Neuronal stem cell (in vitro differentiated cells): ENCODE measurements around the gene ZFX. TPM values are rescaled to one million over a fixed set of nuclear protein-coding genes. Genes with fewer than 3 reads are reported as not detected.

Experiments
- DNase-seq: peaks from one replicate; pipeline ENCODE4 v3.0.0-alpha.2; 2013; ENCODE audit warnings: low spot score
- H2AFZ ChIP-seq: one replicate; pipeline ENCODE4 v1.6.1; 2013; ENCODE audit warnings: mild to moderate bottlenecking, low read length, inconsistent platforms
- H2AK5ac ChIP-seq: 2 replicates; pipeline ENCODE4 v1.6.1; 2013; ENCODE audit warnings: low read depth, mild to moderate bottlenecking, inconsistent platforms, low read length, moderate library complexity, mixed read lengths
- H2BK120ac ChIP-seq: 2 replicates; pipeline ENCODE4 v1.6.1; 2013; ENCODE audit warnings: low read depth, mild to moderate bottlenecking, inconsistent platforms, low read length, moderate library complexity, mixed read lengths
- H2BK12ac ChIP-seq: one replicate; pipeline ENCODE4 v1.6.1; 2013; ENCODE audit warnings: low read length, inconsistent platforms
- H2BK15ac ChIP-seq: 2 replicates; pipeline ENCODE4 v1.6.1; 2013; ENCODE audit warnings: mild to moderate bottlenecking, low read length, inconsistent platforms, mixed read lengths
- H2BK5ac ChIP-seq: one replicate; pipeline ENCODE4 v1.6.1; 2013; ENCODE audit warnings: inconsistent platforms, mild to moderate bottlenecking, low read length, moderate library complexity
- H3K14ac ChIP-seq: one replicate; pipeline ENCODE4 v1.6.1; 2013; ENCODE audit warnings: low read length, inconsistent platforms
- H3K18ac ChIP-seq: 2 replicates; pipeline ENCODE4 v1.6.1; 2013; ENCODE audit warnings: low read length, inconsistent platforms
- H3K23ac ChIP-seq: 2 replicates; pipeline ENCODE4 v1.6.1; 2013; ENCODE audit warnings: low read depth, mild to moderate bottlenecking, mixed read lengths, low read length, inconsistent platforms; ENCODE audit not compliant: poor library complexity
- H3K27ac ChIP-seq: replicated peaks from 3 replicates; pipeline ENCODE4 v1.5.1; 2013; ENCODE audit warnings: low read length, inconsistent platforms
- H3K27me3 ChIP-seq, 3 experiments: 2 replicates each; pipeline ENCODE4 v1.6.1; 2013; ENCODE audit warnings: low read length in 3 of 3, mild to moderate bottlenecking in 2 of 3, inconsistent platforms in 1 of 3, low read depth in 1 of 3, mixed read lengths in 1 of 3, moderate library complexity in 1 of 3; ENCODE audit not compliant: control insufficient read depth in 3 of 3, insufficient read depth in 3 of 3
- H3K36me3 ChIP-seq, 2 donors: replicated peaks in 1 of 2; 2 replicates each; pipeline ENCODE4 v1.6.1; 2013; ENCODE audit warnings: low read length in 2 of 2; ENCODE audit not compliant: control insufficient read depth in 2 of 2, insufficient read depth in 2 of 2
- H3K4ac ChIP-seq: 2 replicates; pipeline ENCODE4 v1.6.1; 2013; ENCODE audit warnings: inconsistent platforms, mild to moderate bottlenecking, low read length, moderate library complexity
- H3K4me1 ChIP-seq, 2 donors: 1 replicate in 1 of 2; 2 replicates in 1 of 2; pipeline ENCODE4 v1.6.1; 2013; ENCODE audit warnings: low read length in 2 of 2, low read depth in 1 of 2; ENCODE audit not compliant: control insufficient read depth in 2 of 2, insufficient read depth in 1 of 2
- H3K4me2 ChIP-seq: one replicate; pipeline ENCODE4 v1.6.1; 2013; ENCODE audit warnings: mild to moderate bottlenecking, low read length, inconsistent platforms; ENCODE audit not compliant: insufficient read depth, poor library complexity, severe bottlenecking
- H3K4me3 ChIP-seq, 2 donors: 2 replicates each; pipeline ENCODE4 v1.5.1; 2013; ENCODE audit warnings: low read length in 2 of 2, mild to moderate bottlenecking in 2 of 2, inconsistent platforms in 1 of 2, moderate library complexity in 1 of 2
- H3K79me1 ChIP-seq: one replicate; pipeline ENCODE4 v1.6.1; 2013; ENCODE audit warnings: low read depth, mild to moderate bottlenecking, inconsistent platforms, low read length, moderate library complexity
- H3K9ac ChIP-seq: one replicate; pipeline ENCODE4 v1.6.1; 2013; ENCODE audit warnings: mild to moderate bottlenecking, low read depth, low read length, inconsistent platforms; ENCODE audit not compliant: poor library complexity
- H3K9me3 ChIP-seq, 2 donors: replicated peaks in 1 of 2; 2 replicates each; pipeline versions ENCODE3 to v1.6.1; 2013; ENCODE audit warnings: low read length in 2 of 2, mild to moderate bottlenecking in 2 of 2, inconsistent platforms in 1 of 2, low read depth in 1 of 2, mixed read lengths in 1 of 2, moderate library complexity in 1 of 2; ENCODE audit not compliant: control insufficient read depth in 2 of 2, insufficient read depth in 1 of 2
- H4K8ac ChIP-seq: one replicate; pipeline ENCODE4 v1.6.1; 2013; ENCODE audit warnings: low read depth, mild to moderate bottlenecking, inconsistent platforms, low read length, moderate library complexity
- H4K91ac ChIP-seq: one replicate; pipeline ENCODE4 v1.6.1; 2013; ENCODE audit warnings: low read length, low read depth, mild to moderate bottlenecking, inconsistent platforms; ENCODE audit not compliant: poor library complexity
- WGBS, 2 donors: extraction: QIAGEN DNeasy Blood & Tissue Kit; methylation state at CpG; one replicate each; pipeline ENCODE4 v1.1.7; 2013; ENCODE audit warnings: missing lambda C conversion rate in 2 of 2, mixed read lengths in 1 of 2; ENCODE audit not compliant: insufficient read length in 2 of 2, insufficient replicate concordance in 1 of 2; ENCODE audit errors: extremely low coverage in 2 of 2; 5-methylcytosine and 5-hydroxymethylcytosine counted together
- polyA plus RNA-seq, 2 experiments: library from polyadenylated mRNA; stranded (reverse); fragments of 200-250 nt; gene quantifications; one replicate each; pipeline ENCODE4 v1.2.3, GENCODE V29; 2013

ZFX gene
- polyA plus RNA-seq (2013, experiment 1 of 2), result 9.8 TPM
- 10.2 TPM for polyA plus RNA-seq (2013, experiment 2 of 2)

DNA sequence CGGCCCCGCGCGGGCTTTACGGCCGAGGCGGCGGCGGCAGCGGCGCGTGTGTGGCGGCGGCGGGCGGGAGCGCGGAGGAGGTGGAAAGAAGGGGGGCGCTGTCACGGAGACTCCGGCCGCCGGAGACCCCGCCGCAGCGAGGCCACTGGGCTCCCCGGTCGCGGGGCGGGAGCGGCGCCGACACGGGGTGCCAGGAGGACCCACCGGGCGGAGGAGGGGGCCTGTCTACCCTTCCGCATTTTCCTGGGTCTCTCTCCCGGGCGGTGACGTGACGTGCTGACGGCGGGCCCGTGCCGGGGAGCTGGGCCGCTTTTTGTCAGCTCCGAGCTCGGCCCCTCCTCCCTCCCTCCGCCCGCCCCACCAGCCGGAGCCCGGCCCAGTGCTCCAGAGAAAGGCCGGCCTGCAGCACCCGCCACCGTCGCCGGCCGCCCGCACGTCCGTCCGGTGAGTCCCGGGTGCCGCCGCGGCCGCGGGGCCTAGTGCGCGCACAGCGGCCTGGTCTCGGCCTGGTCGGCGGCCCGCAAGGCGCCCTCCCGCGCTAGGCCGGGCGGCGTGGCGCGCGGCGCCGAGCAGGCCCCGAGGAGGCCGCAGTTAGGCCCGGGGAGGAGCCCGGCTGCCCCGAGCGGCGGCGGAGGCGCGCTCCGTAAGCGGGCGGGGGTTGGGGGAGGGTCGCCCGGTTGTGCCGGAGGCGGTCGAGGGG, at the start of gene ZFX:
TSS of gene ZFX (plus strand) at position 379 of the 700 bp plus-strand sequence. CDS start 23,014 bp downstream, outside the sequence.
- DNase-seq, result peak; percentile 24
- Histone ChIP-seq H3K18ac (peak within 1 kb of the TSS; percentile 85), H2AFZ (peak within 1 kb of the TSS; percentile 81)

DNA sequence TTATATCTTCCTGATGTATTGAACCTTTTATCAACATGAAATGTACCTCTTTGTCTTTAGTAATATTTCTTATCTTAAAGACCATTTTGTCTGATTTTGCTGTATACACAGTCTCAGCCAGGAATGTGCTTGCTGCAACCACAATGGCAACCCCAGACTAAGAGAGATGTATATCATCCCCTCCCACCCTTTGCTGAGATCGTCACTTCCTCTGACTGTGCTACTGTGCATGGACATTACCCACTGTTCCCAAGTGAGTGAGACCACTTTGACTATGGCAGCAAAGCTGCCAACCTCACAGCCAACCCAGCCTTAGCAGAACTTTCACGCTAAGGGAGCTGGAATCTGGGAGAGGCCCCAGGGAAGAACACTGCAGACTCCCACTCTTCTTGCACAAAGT, 48.8 kb upstream of the ZFX start:
- no peaks in the 10 kb centered on the region for H3K27me3 ChIP-seq
- H4K91ac ChIP-seq, result no peak overlapping the region
- H3K4me2 ChIP-seq, result no peak overlapping the region
- H3K27ac ChIP-seq, result no peak overlapping the region
- H3K18ac ChIP-seq, result no peak overlapping the region
- H2BK5ac ChIP-seq, result no peak overlapping the region
- no peak overlapping the region for H3K4me3 ChIP-seq
- no peak for DNase-seq
- peak overlapping the region; percentile 58 for H2AFZ ChIP-seq
- no peak overlapping the region for H2BK12ac ChIP-seq
- H3K4ac ChIP-seq, result no peak overlapping the region
- no peak overlapping the region for H2BK15ac ChIP-seq
- H4K8ac ChIP-seq, result no peak overlapping the region
- no peak overlapping the region for H3K9ac ChIP-seq
- no peaks in the 10 kb centered on the region for H3K36me3 ChIP-seq
- no peaks in the 10 kb centered on the region for H3K9me3 ChIP-seq
- no peak overlapping the region for H3K14ac ChIP-seq
- no CpG with 5 or more reads among the region's 2 CpGs for WGBS, 2 donors
- no peaks in the 10 kb centered on the region for H3K79me1 ChIP-seq
- no peaks in the 10 kb centered on the region for H3K4me1 ChIP-seq
- H2BK120ac ChIP-seq, result no peak overlapping the region
- no peak overlapping the region for H2AK5ac ChIP-seq
- H3K23ac ChIP-seq, result no peak overlapping the region

More for the DNA sequence above, at the start of gene ZFX:
- H2AK5ac ChIP-seq, result no peak within 1 kb of the TSS
- no peak within 1 kb of the TSS for H4K8ac ChIP-seq
- H3K9ac ChIP-seq, result peak within 1 kb of the TSS; percentile 81
- H3K79me1 ChIP-seq, result no peaks in the 10 kb centered on the region
- H3K4me3 ChIP-seq, result peak within 1 kb of the TSS; percentile 75 to 96
- H3K4me2 ChIP-seq, result peak within 1 kb of the TSS; percentile 45
- no CpG with 5 or more reads among the region's 104 CpGs for WGBS, 2 donors
- H2BK12ac ChIP-seq, result no peak within 1 kb of the TSS
- H3K9me3 ChIP-seq, result no peaks in the 10 kb centered on the region
- H3K27me3 ChIP-seq, result no peaks in the 10 kb centered on the region
- H2BK5ac ChIP-seq, result peak within 1 kb of the TSS; percentile 53
- peak within 1 kb of the TSS; percentile 71 for H3K14ac ChIP-seq
- H3K36me3 ChIP-seq, result peaks cover 0 to 32% of the 10 kb centered on the region in 2 donors
- H3K4ac ChIP-seq, result no peak within 1 kb of the TSS
- no peak within 1 kb of the TSS for H2BK15ac ChIP-seq
- H2BK120ac ChIP-seq, result no peak within 1 kb of the TSS
- H4K91ac ChIP-seq, result no peak within 1 kb of the TSS
- H3K23ac ChIP-seq, result no peak within 1 kb of the TSS
- peak within 1 kb of the TSS; percentile 95 for H3K27ac ChIP-seq
- peaks cover 0 to 20% of the 10 kb centered on the region in 2 donors for H3K4me1 ChIP-seq

DNA sequence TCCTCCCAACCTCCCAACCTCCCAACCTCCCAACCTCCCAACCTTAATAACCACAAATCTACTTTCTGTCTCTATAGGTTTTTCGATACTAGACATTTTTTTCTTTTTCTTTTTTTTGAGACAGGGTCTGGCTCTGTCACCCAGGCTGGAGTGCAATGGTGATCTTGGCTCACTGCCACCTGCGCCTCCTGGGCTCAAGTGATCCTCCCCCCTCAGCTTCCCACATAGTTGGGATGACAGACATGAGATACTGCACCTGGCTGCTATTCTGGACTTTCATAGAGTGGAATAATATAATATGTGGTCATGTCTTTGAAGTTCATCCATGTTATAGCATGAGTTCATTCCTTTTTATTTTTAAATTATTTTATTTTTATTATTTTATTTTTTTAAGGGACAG, 39.5 kb upstream of the ZFX start:
- H3K27ac ChIP-seq, result no peak overlapping the region
- no peaks in the 10 kb centered on the region for H3K4me1 ChIP-seq
- H3K18ac ChIP-seq, result no peak overlapping the region
- H2AFZ ChIP-seq, result no peak overlapping the region
- no peak overlapping the region for H2BK15ac ChIP-seq
- H3K79me1 ChIP-seq, result no peaks in the 10 kb centered on the region
- H3K9me3 ChIP-seq, result no peaks in the 10 kb centered on the region
- H3K4me3 ChIP-seq, result no peak overlapping the region
- no peak overlapping the region for H2BK120ac ChIP-seq
- no peak overlapping the region for H4K91ac ChIP-seq
- no CpG with 5 or more reads among the region's 2 CpGs for WGBS, 2 donors
- H2BK12ac ChIP-seq, result no peak overlapping the region
- no peak overlapping the region for H3K4ac ChIP-seq
- no peaks in the 10 kb centered on the region for H3K36me3 ChIP-seq
- no peak overlapping the region for H3K23ac ChIP-seq
- no peak overlapping the region for H3K4me2 ChIP-seq
- no peak for DNase-seq
- no peak overlapping the region for H3K9ac ChIP-seq
- no peak overlapping the region for H4K8ac ChIP-seq
- no peak overlapping the region for H2AK5ac ChIP-seq
- no peak overlapping the region for H2BK5ac ChIP-seq
- no peaks in the 10 kb centered on the region for H3K27me3 ChIP-seq
- no peak overlapping the region for H3K14ac ChIP-seq

GRCh38 chrX:24113181-24113580, 36.3 kb upstream of the ZFX start:
- no peak overlapping the region for H3K27ac ChIP-seq
- DNase-seq, result no peak

More at GRCh38 chrX:24113181-24113580, 36.3 kb upstream of the ZFX start:
- WGBS, 2 donors, result no CpG with 5 or more reads among the region's 2 CpGs
- Histone ChIP-seq H4K91ac (no peak overlapping the region), H2BK12ac (no peak overlapping the region), H3K14ac (no peak overlapping the region), H3K79me1 (no peaks in the 10 kb centered on the region), H3K23ac (no peak overlapping the region), H3K27me3 (no peaks in the 10 kb centered on the region), H3K18ac (no peak overlapping the region), H3K4me2 (no peak overlapping the region), H3K4me1 (no peaks in the 10 kb centered on the region), H3K4me3 (no peak overlapping the region), H2BK15ac (no peak overlapping the region), H2BK5ac (no peak overlapping the region), H3K4ac (no peak overlapping the region), H3K9me3 (no peaks in the 10 kb centered on the region), H2AFZ (no peak overlapping the region), H2AK5ac (no peak overlapping the region), H3K9ac (no peak overlapping the region), H3K36me3 (no peaks in the 10 kb centered on the region), H2BK120ac (no peak overlapping the region), H4K8ac (no peak overlapping the region)
